Measurements from ENCODE around the gene FANCM. TPM values are rescaled to one million over a fixed set of nuclear protein-coding genes. Genes with fewer than 3 reads are reported as not detected.

Gene FANCM
- total RNA-seq, 4 donors from 2014 or later: 3.8 to 9.1 (median 6.0) TPM

DNA sequence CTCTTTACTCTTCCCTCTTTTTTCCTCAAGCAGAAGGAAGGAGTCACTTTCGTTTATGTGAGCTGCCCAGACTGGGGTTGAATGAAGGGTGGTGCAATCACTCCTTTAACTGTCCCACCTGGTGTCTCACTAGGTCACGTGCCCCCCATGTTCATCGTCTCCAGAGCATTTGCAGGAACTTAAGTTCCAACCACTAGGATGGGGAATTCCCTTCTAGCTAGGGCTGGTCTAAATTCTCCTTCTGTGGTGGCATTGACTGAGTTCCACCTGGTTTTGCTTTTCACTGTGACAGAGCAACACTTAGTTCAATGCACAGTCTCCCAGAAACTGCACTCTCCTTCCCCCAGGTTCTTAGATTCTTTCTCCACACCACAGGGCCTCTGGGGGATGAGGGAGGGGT lies 9.5 kb downstream of the FANCM start:
- intact Hi-C loops (cut with DNase I; ENCODE audit: low total_unique reads): no loop called here
- TF ChIP-seq, protein P1, sequence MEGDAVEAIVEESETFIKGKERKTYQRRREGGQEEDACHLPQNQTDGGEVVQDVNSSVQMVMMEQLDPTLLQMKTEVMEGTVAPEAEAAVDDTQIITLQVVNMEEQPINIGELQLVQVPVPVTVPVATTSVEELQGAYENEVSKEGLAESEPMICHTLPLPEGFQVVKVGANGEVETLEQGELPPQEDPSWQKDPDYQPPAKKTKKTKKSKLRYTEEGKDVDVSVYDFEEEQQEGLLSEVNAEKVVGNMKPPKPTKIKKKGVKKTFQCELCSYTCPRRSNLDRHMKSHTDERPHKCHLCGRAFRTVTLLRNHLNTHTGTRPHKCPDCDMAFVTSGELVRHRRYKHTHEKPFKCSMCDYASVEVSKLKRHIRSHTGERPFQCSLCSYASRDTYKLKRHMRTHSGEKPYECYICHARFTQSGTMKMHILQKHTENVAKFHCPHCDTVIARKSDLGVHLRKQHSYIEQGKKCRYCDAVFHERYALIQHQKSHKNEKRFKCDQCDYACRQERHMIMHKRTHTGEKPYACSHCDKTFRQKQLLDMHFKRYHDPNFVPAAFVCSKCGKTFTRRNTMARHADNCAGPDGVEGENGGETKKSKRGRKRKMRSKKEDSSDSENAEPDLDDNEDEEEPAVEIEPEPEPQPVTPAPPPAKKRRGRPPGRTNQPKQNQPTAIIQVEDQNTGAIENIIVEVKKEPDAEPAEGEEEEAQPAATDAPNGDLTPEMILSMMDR (IDR thresholded peaks at IDR 0.05): no peak
- TF ChIP-seq POLR2A (IDR thresholded peaks at IDR 0.05): no peak
- no peak overlapping the region for H3K4me3 ChIP-seq (ENCODE audit: low read depth, poor library complexity, severe bottlenecking)
- DNase-seq (ENCODE audit: low spot score in 2 of 2): no peak
- WGBS, 2 donors: 96 to 98% methylated on average over 3 of the region's 3 CpGs

DNA sequence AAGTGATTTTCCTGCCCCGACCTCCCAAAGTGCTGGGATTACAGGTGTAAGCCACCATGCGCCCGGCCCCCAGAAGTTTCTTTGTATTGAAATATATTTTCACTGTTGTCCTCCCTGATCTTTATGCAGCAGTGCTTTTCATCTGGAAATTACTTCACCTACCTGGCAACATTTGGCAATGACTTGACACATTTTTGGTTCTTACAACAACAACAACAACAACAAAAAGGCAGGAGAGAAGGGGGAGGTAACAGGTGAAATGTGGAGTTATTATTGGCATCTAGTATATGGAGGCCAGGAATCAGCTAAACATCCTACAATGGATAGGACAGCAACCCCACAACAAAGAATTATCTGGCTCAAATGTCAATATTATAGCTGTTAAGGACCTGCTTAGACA lies 13.9 kb downstream of the FANCM start:
- H3K4me3 ChIP-seq (ENCODE audit: low read depth, poor library complexity, severe bottlenecking): no peak overlapping the region
- TF ChIP-seq, protein P1 (IDR thresholded peaks at IDR 0.05): no peak
- no peak for TF ChIP-seq POLR2A (IDR thresholded peaks at IDR 0.05)
- no peak for DNase-seq (ENCODE audit: low spot score in 2 of 2)
- 93 to 98% methylated on average over 3 of the region's 3 CpGs for WGBS, 2 donors
- intact Hi-C loops (cut with DNase I; ENCODE audit: low total_unique reads): no loop called here

DNA sequence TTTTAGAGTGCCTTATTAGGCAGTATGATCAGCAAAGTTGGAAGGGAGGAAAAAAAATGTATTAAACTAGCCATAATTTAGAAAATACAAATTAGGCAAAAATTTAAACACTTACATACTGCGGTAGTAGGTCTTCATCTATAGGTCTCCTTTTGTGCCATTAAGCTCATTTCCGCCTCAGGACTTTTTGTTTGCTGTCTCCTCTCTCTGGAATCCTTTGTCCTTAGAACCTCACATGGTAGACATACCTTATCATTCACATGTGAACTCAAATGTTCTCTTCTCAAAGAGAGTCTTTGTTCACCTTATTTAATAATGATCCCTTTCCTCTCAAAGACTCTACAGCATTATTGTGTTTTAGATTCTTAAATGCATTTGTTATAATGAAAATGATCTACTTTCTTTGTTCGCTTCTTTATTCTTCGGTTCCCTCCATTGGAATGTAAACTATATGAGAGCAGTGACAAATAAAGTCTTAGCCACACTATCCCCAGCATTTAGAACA lies 14.7 kb downstream of the FANCM start:
- TF ChIP-seq, protein P1 (IDR thresholded peaks at IDR 0.05): no peak
- no peak for TF ChIP-seq POLR2A (IDR thresholded peaks at IDR 0.05)
- no peak overlapping the region for H3K4me3 ChIP-seq (ENCODE audit: low read depth, poor library complexity, severe bottlenecking)
- intact Hi-C loops (cut with DNase I; ENCODE audit: low total_unique reads): no loop called here
- DNase-seq (ENCODE audit: low spot score in 2 of 2): no peak
- 97% methylated on average over 4 of the region's 4 CpGs for WGBS, 2 donors

DNA sequence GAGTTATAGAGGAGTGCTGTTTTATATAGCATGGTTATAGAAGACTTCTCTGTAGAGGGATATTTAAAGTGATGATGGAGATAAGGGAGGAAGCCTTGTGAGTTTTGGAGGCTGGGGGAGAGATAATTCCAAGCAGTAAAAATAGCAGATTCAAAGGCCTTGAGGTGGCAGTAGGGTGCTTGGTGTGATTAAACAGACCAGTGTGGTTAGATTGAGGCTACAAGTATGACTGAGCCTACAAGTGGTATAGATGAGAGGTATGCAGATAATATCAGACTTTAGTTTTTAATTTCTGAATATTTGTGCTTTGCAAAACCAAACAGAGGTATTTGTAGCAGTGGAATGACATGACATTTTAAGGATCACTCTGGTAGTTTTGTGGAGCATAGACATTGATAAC lies 20.3 kb downstream of the FANCM start:
- intact Hi-C loops (cut with DNase I; ENCODE audit: low total_unique reads): no loop called here
- TF ChIP-seq POLR2A (IDR thresholded peaks at IDR 0.05): no peak
- TF ChIP-seq, protein P1 (IDR thresholded peaks at IDR 0.05): no peak
- DNase-seq (ENCODE audit: low spot score in 2 of 2): no peak
- H3K4me3 ChIP-seq (ENCODE audit: low read depth, poor library complexity, severe bottlenecking): no peak overlapping the region

DNA sequence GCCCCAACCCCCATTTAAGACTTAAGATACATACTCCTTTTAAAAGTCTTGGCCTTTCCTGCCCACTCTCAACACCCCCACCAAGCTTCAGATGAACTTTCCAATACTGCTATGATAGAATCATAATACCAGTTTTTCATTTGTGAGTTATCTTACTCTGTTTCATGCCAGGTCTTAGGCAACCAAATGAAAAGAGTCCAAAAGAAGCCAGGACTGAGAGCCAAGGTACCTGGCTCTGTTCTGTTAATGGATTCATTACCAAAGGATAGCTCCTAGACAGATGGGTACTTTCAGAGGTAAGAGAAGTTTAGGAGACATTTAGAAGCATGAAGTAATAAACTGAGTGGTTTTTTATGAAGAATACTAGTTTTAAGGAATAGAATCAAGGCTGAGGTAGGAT lies 34.2 kb downstream of the FANCM start:
- TF ChIP-seq POLR2A (IDR thresholded peaks at IDR 0.05): no peak
- TF ChIP-seq, protein P1 (IDR thresholded peaks at IDR 0.05): no peak
- no peak overlapping the region for H3K4me3 ChIP-seq (ENCODE audit: low read depth, poor library complexity, severe bottlenecking)
- intact Hi-C loops (cut with DNase I; ENCODE audit: low total_unique reads): no loop called here
- DNase-seq (ENCODE audit: low spot score in 2 of 2): no peak

DNA sequence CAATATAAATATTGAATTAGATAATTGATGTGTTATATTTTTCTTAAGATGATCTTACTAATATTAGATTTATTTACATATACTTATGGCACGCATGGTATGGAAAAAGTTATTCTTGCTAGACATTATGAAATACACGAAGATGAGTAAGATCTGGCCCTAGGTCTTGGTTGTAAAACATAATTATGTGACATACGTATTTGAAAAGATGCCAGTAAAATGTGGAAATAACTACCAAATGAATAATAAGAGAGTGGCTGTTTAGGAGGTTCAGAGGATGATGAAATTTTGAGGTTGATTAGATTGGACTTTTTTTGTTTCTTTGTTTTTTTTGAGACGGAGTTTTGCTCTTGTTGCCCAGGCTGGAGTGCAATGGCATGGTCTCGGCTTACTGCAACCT lies 41.3 kb downstream of the FANCM start:
- no peak overlapping the region for H3K4me3 ChIP-seq (ENCODE audit: low read depth, poor library complexity, severe bottlenecking)
- WGBS, 2 donors: 42 to 51% methylated on average over 5 of the region's 5 CpGs
- intact Hi-C loops (cut with DNase I; ENCODE audit: low total_unique reads): no loop called here
- no peak for DNase-seq (ENCODE audit: low spot score in 2 of 2)
- no peak for TF ChIP-seq POLR2A (IDR thresholded peaks at IDR 0.05)
- TF ChIP-seq, protein P1 (IDR thresholded peaks at IDR 0.05): no peak
